K562 (cell line): ENCODE data around the gene C18orf32. TPM values are rescaled to one million over a fixed set of nuclear protein-coding genes. Genes with fewer than 3 reads are reported as not detected.

Source experiments
- ESRRA ChIP-seq: fragments of 450-650 bp; IDR thresholded peaks from 2 replicates; pipeline ENCODE4 v1.6.1; 2014; ENCODE audit warnings: low read depth, mild to moderate bottlenecking, moderate library complexity, borderline replicate concordance
- GATAD2A ChIP-seq: fragments of 450-650 bp; IDR thresholded peaks from 2 replicates; pipeline ENCODE4 v1.6.1; 2017
- GATAD2B ChIP-seq: fragments of 450-650 bp; IDR thresholded peaks from 2 replicates; pipeline ENCODE4 v1.6.1; 2017; ENCODE audit warnings: mild to moderate bottlenecking, borderline replicate concordance
- HDAC8 ChIP-seq: fragments of 450-650 bp; IDR thresholded peaks from 2 replicates; pipeline ENCODE4 v1.6.1; 2016; ENCODE audit warnings: mild to moderate bottlenecking, missing genetic modification characterization, moderate library complexity, missing compliant biosample characterization
- HMGXB4 ChIP-seq: sonication (generic); formaldehyde crosslinking; IDR thresholded peaks from 2 replicates; pipeline ENCODE4 v1.8.1; 2023; ENCODE audit warnings: mild to moderate bottlenecking, missing genetic modification reagents
- MED1 ChIP-seq: sonication (generic); formaldehyde crosslinking; IDR thresholded peaks from 2 replicates; pipeline ENCODE4 v1.8.1; 2023; ENCODE audit warnings: missing genetic modification reagents, borderline replicate concordance
- MYNN ChIP-seq, 2 experiments: sonication (generic); formaldehyde crosslinking in 1 of 2; IDR thresholded peaks; 2 replicates each; pipeline versions ENCODE4 v1.5.0 to v1.6.1; 2016 to 2020; ENCODE audit warnings: antibody characterized with exemption in 1 of 2, missing genetic modification reagents in 1 of 2
- PTRF ChIP-seq: fragments of 450-650 bp; IDR thresholded peaks from 2 replicates; pipeline ENCODE4 v1.6.1; 2016; ENCODE audit warnings: mild to moderate bottlenecking, missing genetic modification characterization, missing compliant biosample characterization
- RBM14 ChIP-seq: fragments of 200-400 bp; formaldehyde crosslinking; IDR thresholded peaks from 2 replicates; pipeline ENCODE4 v1.6.1; 2018; ENCODE audit warnings: low read depth, mild to moderate bottlenecking, low read length, moderate library complexity, borderline replicate concordance; ENCODE audit not compliant: insufficient read depth
- RBM39 ChIP-seq: fragments of 200-400 bp; formaldehyde crosslinking; optimal IDR thresholded peaks from 2 replicates; pipeline ENCODE3; 2018; ENCODE audit warnings: low read depth, low read length
- RERE ChIP-seq: sonication (generic); formaldehyde crosslinking; IDR thresholded peaks from 2 replicates; pipeline ENCODE4 v1.8.0; 2023; ENCODE audit warnings: missing genetic modification reagents, mild to moderate bottlenecking, borderline replicate concordance
- SAFB ChIP-seq: fragments of 200-400 bp; formaldehyde crosslinking; IDR thresholded peaks from 2 replicates; pipeline ENCODE4 v1.6.1; 2017; ENCODE audit warnings: low read depth, low read length, borderline replicate concordance
- TFAP4 ChIP-seq: sonication (generic); formaldehyde crosslinking; IDR thresholded peaks from 2 replicates; pipeline ENCODE4 v1.8.0; 2022; ENCODE audit warnings: missing genetic modification reagents, mild to moderate bottlenecking, moderate library complexity, borderline replicate concordance
- ZBTB5 ChIP-seq: fragments of 450-650 bp; IDR thresholded peaks from 2 replicates; pipeline ENCODE4 v1.6.1; 2017; ENCODE audit warnings: antibody characterized with exemption
- ZNF699 ChIP-seq: fragments of 250-450 bp; sonication (Bioruptor Pico); IDR thresholded peaks from 2 replicates; pipeline ENCODE4 v1.8.0; 2021; ENCODE audit warnings: mild to moderate bottlenecking, moderate library complexity; ENCODE audit not compliant: insufficient replicate concordance
- ZSCAN32 ChIP-seq: fragments of 450-650 bp; formaldehyde crosslinking; IDR thresholded peaks from 2 replicates; pipeline ENCODE4 v1.4.0; 2020; ENCODE audit warnings: mild to moderate bottlenecking, moderate library complexity
- polyA plus RNA-seq, 8 experiments: library from polyadenylated mRNA; depleted of rRNA in 4 of 8; stranded (reverse) in 5 of 8; unstranded in 3 of 8; fragments of >200 nt; fragmentation: Nextera tagmentation in 2 of 8; fragmentation: Illumina TruSeq in 1 of 8; extraction: Ambion mirVana in 2 of 8; extraction: Trizol in 1 of 8; gene quantifications; 2 replicates each; pipeline versions ENCODE4 v1.2.1 to v1.2.3, GENCODE V29; 2011 to 2014; ENCODE audit warnings: inconsistent platforms in 1 of 8, missing spikeins in 1 of 8
- total RNA-seq, 7 experiments: library from RNA; depleted of rRNA in 6 of 7; stranded (reverse); fragments of >200 nt in 6 of 7; fragmentation: Illumina TruSeq in 2 of 7; extraction: Trizol in 2 of 7; gene quantifications; 2 replicates each; pipeline versions ENCODE4 v1.2.1 to v1.2.3, GENCODE V29; 2011 to 2021; ENCODE audit warnings: low replicate concordance in 1 of 7

Gene C18orf32
- total and polyA plus RNA-seq, 9 of the 15 experiments (the other 6 are each of a cell fraction or from before 2014, with no cell fraction given): 8.5 to 35.0 (median 20.4) TPM

GRCh38 chr18:49491857-49492693 is 5.0 kb upstream of the C18orf32 start, which contains the start of gene RPL17 (continued):
- TF ChIP-seq HMGXB4 (CRISPR knock-in tag) (no peak; the same call in 1 of the 2 replicates), PTRF (tag) (no peak), RBM39 (no peak), HDAC8 (tag) (no peak), RERE (CRISPR knock-in tag) (0 out of 2 replicates have a peak, but pooled peaks have one; percentile 32), GATAD2A (no peak), GATAD2B (no peak), MYNN (IDR thresholded peaks at IDR 0.05) (no peak), MYNN (CRISPR knock-in tag; IDR thresholded peaks at IDR 0.05) (no peak), ESRRA (peak; percentile 19; the same call in 1 of the 2 replicates), RBM14 (no peak), MED1 (no peak), ZSCAN32 (CRISPR knock-in tag) (no peak), SAFB (no peak), ZNF699 (CRISPR knock-in tag) (no peak), TFAP4 (peak; percentile 63), ZBTB5 (no peak)
